K562 (cell line): ENCODE data around the gene OBSCN. TPM values are rescaled to one million over a fixed set of nuclear protein-coding genes. Genes with fewer than 3 reads are reported as not detected.

ENCODE experiments used
- CHD7 ChIP-seq: fragments of 200-600 bp; sonication (generic); IDR thresholded peaks from one replicate; pipeline ENCODE4 v1.6.1; 2012; ENCODE audit warnings: mild to moderate bottlenecking, low read depth, low read length, inconsistent platforms
- CREB3L1 ChIP-seq: fragments of 450-650 bp; IDR thresholded peaks from 2 replicates; pipeline ENCODE4 v1.6.1; 2014; ENCODE audit warnings: low read depth, mild to moderate bottlenecking, moderate library complexity, borderline replicate concordance
- FOXM1 ChIP-seq, 2 experiments: fragments of 450-650 bp in 1 of 2; sonication (generic) in 1 of 2; formaldehyde crosslinking in 1 of 2; IDR thresholded peaks; 2 replicates each; pipeline versions ENCODE4 v1.6.1 to v1.9.0; 2017 to 2022; ENCODE audit warnings: low read depth in 2 of 2, mild to moderate bottlenecking in 2 of 2, missing genetic modification reagents in 1 of 2, moderate library complexity in 1 of 2
- JUN ChIP-seq, 2 experiments: sonication (generic) in 1 of 2; formaldehyde crosslinking in 1 of 2; IDR thresholded peaks; 2 replicates each; pipeline versions ENCODE4 v1.6.1 to v1.8.0; 2012 to 2022; ENCODE audit warnings: borderline replicate concordance in 2 of 2, mild to moderate bottlenecking in 2 of 2, improper control_type of control experiment in 1 of 2, low read depth in 1 of 2, low read length in 1 of 2, missing genetic modification reagents in 1 of 2
- MBD2 ChIP-seq: sonication (generic); IDR thresholded peaks from 2 replicates; pipeline ENCODE4 v1.6.1; 2016; ENCODE audit warnings: low read depth, borderline replicate concordance
- NCOA6 ChIP-seq: fragments of 450-650 bp; IDR thresholded peaks from 2 replicates; pipeline ENCODE4 v1.6.1; 2017; ENCODE audit warnings: mild to moderate bottlenecking
- NR2F6 ChIP-seq: fragments of 450-650 bp; formaldehyde crosslinking; IDR thresholded peaks from 2 replicates; pipeline ENCODE4 v1.4.0; 2020; ENCODE audit warnings: mild to moderate bottlenecking
- SFPQ ChIP-seq: fragments of 200-400 bp; formaldehyde crosslinking; IDR thresholded peaks from 2 replicates; pipeline ENCODE4 v1.6.1; 2017; ENCODE audit warnings: mild to moderate bottlenecking, low read depth, low read length, moderate library complexity
- SMAD3 ChIP-seq: fragments of 450-650 bp; formaldehyde crosslinking; conservative IDR thresholded peaks from 2 replicates; pipeline ENCODE4 v1.4.0; 2020; ENCODE audit warnings: mild to moderate bottlenecking
- ZBTB7A ChIP-seq: IDR thresholded peaks from 2 replicates; pipeline ENCODE4 v1.6.1; 2011; ENCODE audit warnings: low read depth, mild to moderate bottlenecking, low read length, moderate library complexity, borderline replicate concordance; ENCODE audit not compliant: control insufficient read depth
- ZNF24 ChIP-seq: fragments of 450-650 bp; IDR thresholded peaks from 2 replicates; pipeline ENCODE4 v1.6.1; 2016
- polyA plus RNA-seq, 8 experiments: library from polyadenylated mRNA; depleted of rRNA in 4 of 8; stranded (reverse) in 5 of 8; unstranded in 3 of 8; fragments of >200 nt; fragmentation: Nextera tagmentation in 2 of 8; fragmentation: Illumina TruSeq in 1 of 8; extraction: Ambion mirVana in 2 of 8; extraction: Trizol in 1 of 8; gene quantifications; 2 replicates each; pipeline versions ENCODE4 v1.2.1 to v1.2.3, GENCODE V29; 2011 to 2014; ENCODE audit warnings: inconsistent platforms in 1 of 8, missing spikeins in 1 of 8
- total RNA-seq, 7 experiments: library from RNA; depleted of rRNA in 6 of 7; stranded (reverse); fragments of >200 nt in 6 of 7; fragmentation: Illumina TruSeq in 2 of 7; extraction: Trizol in 2 of 7; gene quantifications; 2 replicates each; pipeline versions ENCODE4 v1.2.1 to v1.2.3, GENCODE V29; 2011 to 2021; ENCODE audit warnings: low replicate concordance in 1 of 7

OBSCN gene
- total and polyA plus RNA-seq, 9 of the 15 experiments (the other 6 are each of a cell fraction or from before 2014, with no cell fraction given) = 0.18 to 19.7 (median 3.6) TPM

GRCh38 chr1:228392111-228392936 lies 184.5 kb downstream of the OBSCN start (continued):
- TF ChIP-seq ZBTB7A = peak; percentile 66; the same call in 1 of the 2 replicates
- TF ChIP-seq ZNF24 = no peak
- no peak for TF ChIP-seq SFPQ
- TF ChIP-seq SMAD3 = no peak
- TF ChIP-seq FOXM1 (IDR thresholded peaks at IDR 0.05; ENCODE audit: low read depth) = no peak
- TF ChIP-seq FOXM1 (CRISPR knock-in tag; IDR thresholded peaks at IDR 0.05; ENCODE audit: low read depth) = no peak
- TF ChIP-seq NCOA6 = no peak
- peak; percentile 77 for TF ChIP-seq JUN (IDR thresholded peaks at IDR 0.05; ENCODE audit: borderline replicate concordance, low read depth, low read length)
- TF ChIP-seq JUN (CRISPR knock-in tag; IDR thresholded peaks at IDR 0.05; ENCODE audit: borderline replicate concordance) = no peak
- TF ChIP-seq CREB3L1 = no peak
- no peak for TF ChIP-seq MBD2
- no peak for TF ChIP-seq NR2F6 (CRISPR knock-in tag)
- TF ChIP-seq CHD7 = no peak
